ENCODE results near the gene CUEDC1. TPM values are rescaled to one million over a fixed set of nuclear protein-coding genes. Genes with fewer than 3 reads are reported as not detected.
A peak's percentile ranks its signal among the peaks of the same experiment; 100 is the strongest.

Gene CUEDC1
- total and polyA plus RNA-seq, 2 of the 13 experiments (the other 11 are each of a cell fraction or from before 2014, with no cell fraction given), result 7.4 to 12.9 TPM

GRCh38 chr17:57849874-57850754 lies 105.1 kb downstream of the CUEDC1 start, which contains the start of gene MRPS23 (continued):
- TF ChIP-seq REPIN1 (CRISPR knock-in tag; IDR thresholded peaks at IDR 0.05; ENCODE audit: borderline replicate concordance, low read depth) (peak; percentile 100), HES4 (CRISPR knock-in tag; IDR thresholded peaks at IDR 0.05; ENCODE audit: borderline replicate concordance) (0 out of 2 replicates have a peak, but pooled peaks have one; percentile 59), ARID2 (CRISPR knock-in tag; IDR thresholded peaks at IDR 0.05; ENCODE audit: borderline replicate concordance) (peak; percentile 87; the same call in 1 of the 2 replicates), TBX2 (CRISPR knock-in tag; IDR thresholded peaks at IDR 0.05; ENCODE audit: borderline replicate concordance) (peak; percentile 99), ETS1 (CRISPR knock-in tag; IDR thresholded peaks at IDR 0.05) (peak; percentile 81; the same call in 1 of the 2 replicates), TCF12 (IDR thresholded peaks at IDR 0.05) (no peak), TCF12 (CRISPR knock-in tag; IDR thresholded peaks at IDR 0.05) (peak; percentile 91), SMC3 (IDR thresholded peaks at IDR 0.05; ENCODE audit: low read length) (no peak), KLF11 (CRISPR knock-in tag; IDR thresholded peaks at IDR 0.05) (peak; percentile 98), IRF9 (CRISPR knock-in tag; IDR thresholded peaks at IDR 0.05; ENCODE audit: borderline replicate concordance) (peak; percentile 100), TCF7L2 (IDR thresholded peaks at IDR 0.05; ENCODE audit: low read depth, low read length) (no peak), ZNF354B (CRISPR knock-in tag; IDR thresholded peaks at IDR 0.05) (0 out of 2 replicates have a peak, but pooled peaks have one; percentile 53), KIAA2018 (CRISPR knock-in tag; IDR thresholded peaks at IDR 0.05; ENCODE audit: borderline replicate concordance) (peak; percentile 34; the same call in 1 of the 2 replicates), FOSL1 (CRISPR knock-in tag; IDR thresholded peaks at IDR 0.05; ENCODE audit: borderline replicate concordance) (0 out of 2 replicates have a peak, but pooled peaks have one; percentile 11), POGK (CRISPR knock-in tag; conservative IDR thresholded peaks at IDR 0.05) (peak; percentile 98), MBNL3 (CRISPR knock-in tag; conservative IDR thresholded peaks at IDR 0.05) (no peak)

Measured in HepG2 (cell line).